NT2/D1 (cell line): ENCODE results near the gene ZNF587.
"Not testable (repeated sequence)": the region's sequence is repeated elsewhere in the genome, so short reads cannot be mapped to it uniquely, and the experiment has no call there.

Source experiments
- SUZ12 ChIP-seq: IDR thresholded peaks from 2 replicates; pipeline ENCODE4 v1.6.1; 2011; ENCODE audit not compliant: insufficient read length, insufficient read depth; ENCODE audit errors: extremely low read depth
- YY1 ChIP-seq: IDR thresholded peaks from 2 replicates; pipeline ENCODE4 v1.6.1; 2011; ENCODE audit not compliant: insufficient read length, insufficient read depth
- ZNF274 ChIP-seq: IDR thresholded peaks from 2 replicates; pipeline ENCODE4 v1.6.1; 2011; ENCODE audit warnings: mild to moderate bottlenecking, low read depth, low read length

DNA sequence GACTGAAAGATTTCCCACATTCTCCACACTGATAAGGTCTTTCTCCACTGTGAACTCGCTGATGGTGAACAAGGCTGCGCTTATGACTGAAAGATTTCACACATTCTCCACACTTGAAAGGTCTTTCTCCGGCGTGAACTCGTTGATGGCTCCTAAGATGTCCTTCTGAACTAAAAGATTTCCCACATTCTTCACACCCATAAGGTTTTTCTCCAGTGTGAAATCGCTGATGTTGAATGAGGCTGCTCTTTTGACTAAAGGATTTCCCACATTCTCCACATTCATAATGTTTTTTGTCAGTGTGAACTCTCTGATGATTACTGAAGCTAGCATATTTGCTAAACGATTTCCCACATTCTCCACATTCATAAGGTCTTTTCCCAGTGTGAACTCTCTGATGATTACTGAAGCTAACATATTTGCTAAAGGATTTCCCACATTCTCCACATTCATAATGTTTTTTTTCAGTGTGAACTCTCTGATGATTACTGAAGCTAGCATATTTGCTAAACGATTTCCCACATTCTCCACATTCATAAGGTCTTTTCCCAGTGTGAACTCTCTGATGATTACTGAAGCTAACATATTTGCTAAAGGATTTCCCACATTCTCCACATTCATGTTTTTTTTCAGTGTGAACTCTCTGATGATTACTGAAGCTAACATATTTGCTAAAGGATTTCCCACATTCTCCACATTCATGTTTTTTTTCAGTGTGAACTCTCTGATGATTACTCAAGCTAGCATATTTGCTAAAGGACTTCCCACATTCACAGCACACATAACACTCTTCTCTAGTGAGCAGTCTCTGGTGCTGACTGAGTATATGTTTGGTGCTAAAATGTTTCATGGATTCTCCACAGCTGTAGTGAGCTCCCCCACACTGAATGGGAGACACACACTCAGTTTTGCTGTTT lies 24.5 kb downstream of the ZNF587 start:
- not testable (repeated sequence) for TF ChIP-seq ZNF274, YY1, SUZ12
